OCI-M2 (cell line): ENCODE data around the gene SLC30A5.
"Not testable (repeated sequence)": the region's sequence is repeated elsewhere in the genome, so short reads cannot be mapped to it uniquely, and the experiment has no call there.

ENCODE experiments used
- DNase-seq: peaks from one replicate; lab custom pipeline; 2025; ENCODE audit not compliant: unreplicated experiment; lab: John Stamatoyannopoulos, UW

Gene SLC30A5

GRCh38 chr5:69093771-69094482, at the start of gene SLC30A5:
TSS of gene SLC30A5 (plus strand) at chr5:69094014. CDS start at chr5:69094256, 242 bp downstream.
- peak; percentile 79 for DNase-seq

- not testable (repeated sequence) for DNase-seq
Measured at GRCh38 chr5:69045213-69045612, 48.6 kb upstream of the SLC30A5 start.

GRCh38 chr5:69046375-69046957, 47.3 kb upstream of the SLC30A5 start:
- no peak for DNase-seq

- no peak for DNase-seq
Measured at GRCh38 chr5:69048230-69048629, 45.6 kb upstream of the SLC30A5 start.

GRCh38 chr5:69049151-69049550, 44.7 kb upstream of the SLC30A5 start:
- no peak for DNase-seq

GRCh38 chr5:69049796-69050195, 44.0 kb upstream of the SLC30A5 start:
- no peak for DNase-seq

- DNase-seq = no peak
Measured at GRCh38 chr5:69050214-69050613, 43.6 kb upstream of the SLC30A5 start.

GRCh38 chr5:69052181-69052580, 41.6 kb upstream of the SLC30A5 start:
- no peak for DNase-seq

- no peak for DNase-seq
Measured at GRCh38 chr5:69074664-69075521, 18.9 kb upstream of the SLC30A5 start.

- no peak for DNase-seq
Measured at GRCh38 chr5:69075522-69076179, 18.2 kb upstream of the SLC30A5 start.

- DNase-seq = no peak
Measured at GRCh38 chr5:69078921-69079540, 14.8 kb upstream of the SLC30A5 start.

GRCh38 chr5:69079556-69079955, 14.3 kb upstream of the SLC30A5 start:
- no peak for DNase-seq

GRCh38 chr5:69083412-69083811, 10.4 kb upstream of the SLC30A5 start:
- no peak for DNase-seq

- no peak for DNase-seq
Measured at GRCh38 chr5:69084195-69084594, 9.6 kb upstream of the SLC30A5 start.

GRCh38 chr5:69084903-69085302, 8.9 kb upstream of the SLC30A5 start:
- no peak for DNase-seq

- no peak for DNase-seq
Measured at GRCh38 chr5:69086206-69086605, 7.6 kb upstream of the SLC30A5 start.

- not testable (repeated sequence) for DNase-seq
Measured at GRCh38 chr5:69088006-69088405, 5.8 kb upstream of the SLC30A5 start.

- no peak for DNase-seq
Measured at GRCh38 chr5:69090158-69090557, 3.7 kb upstream of the SLC30A5 start.

- no peak for DNase-seq
Measured at GRCh38 chr5:69091771-69092170, 2.0 kb upstream of the SLC30A5 start.

GRCh38 chr5:69092969-69093368, 845 bp upstream of the SLC30A5 start:
- no peak for DNase-seq

- DNase-seq = no peak
Measured at GRCh38 chr5:69099302-69099701, 5.5 kb downstream of the SLC30A5 start.
